DMS 273 (cell line): ENCODE measurements around the gene TMBIM4.
"Not testable (repeated sequence)": the region's sequence is repeated elsewhere in the genome, so short reads cannot be mapped to it uniquely, and the experiment has no call there.

Experiments
- DNase-seq: peaks from one replicate; lab custom pipeline; 2025; ENCODE audit not compliant: unreplicated experiment; lab: John Stamatoyannopoulos, UW

TMBIM4 gene

DNA sequence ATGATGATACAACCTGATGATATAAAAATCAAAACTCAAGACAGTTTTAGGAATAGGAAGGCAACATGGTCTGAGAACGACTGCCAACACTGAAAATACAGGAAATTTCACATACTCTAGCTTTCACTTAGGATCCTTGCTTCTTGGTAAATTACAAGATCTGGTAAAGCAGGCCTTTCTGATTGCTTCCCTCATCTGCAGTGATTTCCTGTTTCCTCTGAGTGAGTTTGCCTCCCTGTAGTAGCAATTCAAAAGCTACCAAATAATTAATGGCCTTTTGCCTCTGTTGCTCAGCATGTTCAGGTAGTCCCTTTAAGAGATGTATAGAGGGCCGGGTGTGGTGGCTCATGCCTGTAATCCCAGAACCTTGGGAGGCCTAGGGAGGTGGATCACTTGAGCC lies 17.2 kb upstream of the TMBIM4 start:
- no peak for DNase-seq

DNA sequence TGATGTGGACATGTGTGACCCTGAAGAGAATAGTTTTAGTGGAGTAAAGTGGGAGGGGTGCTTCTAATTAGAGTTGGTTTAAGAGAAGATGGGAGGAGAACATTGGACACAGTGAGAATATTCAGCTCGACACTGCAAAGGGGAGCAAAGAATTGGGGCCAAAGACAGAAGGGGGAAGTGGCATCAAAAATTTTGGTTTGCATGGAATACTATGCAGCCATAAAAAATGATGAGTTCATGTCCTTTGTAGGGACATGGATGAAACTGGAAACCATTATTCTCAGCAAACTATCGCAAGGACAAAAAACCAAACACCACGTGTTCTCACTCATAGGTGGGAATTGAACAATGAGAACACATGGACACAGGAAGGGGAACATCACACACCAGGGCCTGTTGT lies 15.0 kb upstream of the TMBIM4 start:
- DNase-seq, result not testable (repeated sequence)

DNA sequence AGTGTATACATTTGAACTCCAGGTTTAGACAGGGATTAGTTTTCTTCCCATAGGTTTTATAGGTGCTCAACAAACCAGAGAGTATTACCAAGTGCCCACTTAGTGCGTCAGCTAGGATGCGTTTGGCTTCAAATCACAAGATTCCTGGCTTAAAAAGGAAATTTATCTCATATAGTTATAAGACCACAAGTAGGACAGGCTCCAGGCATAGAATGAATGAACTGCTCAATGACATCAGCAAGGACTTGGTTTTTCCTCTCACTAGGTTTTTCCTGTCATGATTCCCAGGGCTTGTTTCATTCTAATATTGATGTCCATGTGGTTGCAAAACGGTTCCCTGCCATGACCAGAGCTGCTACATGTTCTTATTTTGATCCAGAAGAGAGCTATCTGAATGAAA lies 13.2 kb upstream of the TMBIM4 start:
- no peak for DNase-seq

DNA sequence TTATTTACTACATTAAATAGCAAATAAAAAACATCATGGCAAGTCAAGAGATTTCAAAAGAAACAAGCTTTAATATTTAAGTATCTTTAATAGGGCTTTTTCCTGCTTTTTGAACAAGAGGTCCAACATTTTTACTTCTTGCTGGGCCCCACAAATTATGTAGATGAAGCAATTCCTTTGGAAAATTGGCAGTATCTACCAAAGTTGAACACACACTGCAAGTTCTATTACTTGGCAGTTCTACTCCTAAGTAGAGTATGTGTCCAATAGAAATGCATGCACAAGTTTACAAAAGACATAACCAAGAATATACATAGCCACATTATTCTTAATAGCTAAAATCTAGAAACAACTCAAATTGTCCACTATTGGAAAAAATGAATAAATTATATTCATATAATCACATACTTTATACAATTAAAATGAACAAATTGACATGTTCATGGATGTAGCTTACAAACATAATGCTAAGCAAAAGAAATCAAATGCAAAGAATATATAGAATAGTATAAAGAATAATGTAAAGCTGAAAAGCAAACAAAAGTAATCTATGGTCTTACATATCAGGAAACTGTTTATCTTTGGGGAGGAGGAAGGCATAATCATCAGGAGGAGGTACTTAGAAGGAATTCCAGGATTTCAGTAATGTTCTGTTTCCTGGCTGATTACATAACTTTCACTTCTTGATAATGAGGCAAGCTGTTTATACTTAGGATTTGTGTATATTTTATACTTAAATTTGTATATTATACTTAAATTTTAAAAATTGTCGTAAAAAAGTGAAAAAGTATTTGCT lies 6.5 kb upstream of the TMBIM4 start:
- no peak for DNase-seq

DNA sequence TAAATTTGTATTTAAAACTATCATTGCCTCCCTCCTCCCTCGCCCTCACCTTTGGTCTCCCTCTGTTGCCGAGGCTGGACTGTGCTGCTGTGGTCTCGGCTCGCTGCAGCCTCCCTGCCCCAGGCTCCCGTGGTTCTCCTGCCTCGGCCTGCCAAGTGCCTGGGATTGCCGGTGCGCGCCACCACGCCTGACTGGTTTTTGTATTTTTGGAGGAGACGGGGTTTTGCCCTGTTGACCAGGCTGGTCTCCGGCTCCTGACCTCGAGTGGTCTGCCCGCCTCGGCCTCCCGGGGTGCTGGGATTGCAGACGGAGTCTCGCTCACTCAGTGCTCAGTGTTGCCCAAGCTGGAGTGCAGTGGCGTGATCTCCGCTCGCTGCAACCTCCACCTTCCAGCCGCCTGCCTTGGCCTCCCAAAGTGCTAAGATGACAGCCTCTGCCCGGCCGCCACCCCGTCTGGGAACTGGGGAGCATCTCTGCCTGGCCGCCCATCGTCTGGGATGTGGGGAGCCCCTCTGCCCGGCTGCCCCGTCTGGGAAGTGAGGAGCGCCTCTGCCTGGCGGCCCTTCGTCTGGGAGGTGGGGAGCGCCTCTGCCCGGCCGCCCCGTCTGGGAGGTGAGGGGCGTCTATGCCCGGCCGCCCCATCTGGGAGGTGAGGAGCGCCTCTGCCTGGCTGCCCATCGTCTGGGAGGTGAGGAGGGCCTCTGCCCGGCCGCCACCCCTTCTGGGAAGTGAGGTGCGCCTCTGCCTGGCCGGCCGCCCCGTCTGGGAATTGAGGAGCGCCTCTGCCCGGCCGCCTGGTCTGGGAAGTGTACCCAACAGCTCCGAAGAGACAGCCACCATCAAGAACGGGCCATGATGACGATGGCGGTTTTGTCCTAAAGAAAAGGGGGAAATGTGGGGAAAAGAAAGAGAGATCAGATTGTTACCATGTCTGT lies 4.9 kb upstream of the TMBIM4 start:
- not testable (repeated sequence) for DNase-seq

DNA sequence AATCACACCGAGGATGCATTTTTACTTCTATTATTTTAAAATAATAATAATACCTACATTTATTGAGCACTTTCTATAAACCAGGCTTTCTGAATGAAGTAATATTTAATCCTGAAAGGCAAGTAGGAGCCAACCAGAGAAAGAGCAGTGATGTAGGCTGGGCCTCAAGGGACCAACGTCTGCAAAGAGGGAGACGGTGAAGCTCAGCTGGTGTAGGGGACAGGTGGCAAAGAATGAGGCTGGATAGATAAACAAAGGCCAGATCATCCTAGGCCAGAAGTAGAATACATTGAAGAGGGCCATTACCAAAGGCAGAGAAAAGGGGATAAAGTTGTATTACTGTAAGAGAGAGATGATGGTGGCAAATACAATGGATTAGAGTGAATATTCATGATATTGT lies 810 bp upstream of the TMBIM4 start:
- DNase-seq, result no peak

DNA sequence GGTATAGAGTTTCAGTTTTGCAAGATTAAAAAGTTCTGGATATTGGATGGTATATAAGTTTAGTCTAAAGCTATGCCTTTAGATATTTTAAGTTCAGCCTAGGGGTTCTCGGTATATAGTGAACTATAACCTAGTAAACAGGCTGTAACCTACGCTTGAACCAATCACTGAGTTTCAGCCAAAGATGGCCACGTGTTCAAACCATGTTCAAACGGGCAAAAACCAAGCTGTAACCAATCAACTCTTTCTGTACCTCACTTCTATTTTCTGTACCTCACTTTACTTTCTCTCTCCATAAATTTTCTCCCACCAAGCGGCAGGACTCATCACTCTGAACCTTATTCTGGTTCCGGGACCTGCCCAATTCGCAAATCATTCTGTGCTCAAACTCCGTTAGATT lies 1.4 kb downstream of the TMBIM4 start:
- DNase-seq, result peak; percentile 6

DNA sequence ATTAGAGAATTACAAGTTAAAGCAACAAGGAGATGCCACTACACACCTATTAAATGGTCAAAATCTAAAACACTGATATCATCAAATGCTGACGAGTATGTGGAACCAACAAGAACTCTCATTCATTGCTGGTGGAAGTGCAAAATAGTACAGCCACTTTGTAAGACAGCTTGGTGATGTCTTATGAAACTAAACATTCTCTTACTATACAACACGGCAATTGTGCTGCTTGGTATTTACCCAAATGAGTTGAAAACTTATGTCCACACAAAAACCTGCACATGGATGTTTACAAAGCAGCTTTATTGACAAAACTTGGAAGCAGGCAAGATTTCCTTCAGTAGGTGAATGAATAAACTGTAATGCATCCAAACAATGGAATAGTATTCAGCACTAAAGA lies 3.2 kb downstream of the TMBIM4 start:
- no peak for DNase-seq

DNA sequence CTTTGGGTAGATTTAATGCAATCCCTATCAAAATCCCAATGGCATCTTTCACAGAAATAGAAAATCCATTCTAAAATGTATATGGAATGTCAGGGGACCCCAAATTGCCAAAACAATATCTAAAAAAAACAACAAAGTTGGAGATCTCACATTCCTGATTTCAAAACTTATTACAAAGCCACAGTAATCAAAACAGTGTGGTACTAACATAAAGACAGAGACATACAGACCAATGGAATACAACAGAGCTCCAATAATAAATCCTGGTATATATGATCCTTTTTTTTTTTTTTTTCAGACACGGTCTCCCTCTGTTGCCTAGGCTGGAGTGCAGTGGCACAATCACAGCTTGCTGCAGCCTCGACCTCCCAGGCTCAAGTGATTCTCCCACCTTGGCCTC lies 4.7 kb downstream of the TMBIM4 start:
- DNase-seq, result no peak

DNA sequence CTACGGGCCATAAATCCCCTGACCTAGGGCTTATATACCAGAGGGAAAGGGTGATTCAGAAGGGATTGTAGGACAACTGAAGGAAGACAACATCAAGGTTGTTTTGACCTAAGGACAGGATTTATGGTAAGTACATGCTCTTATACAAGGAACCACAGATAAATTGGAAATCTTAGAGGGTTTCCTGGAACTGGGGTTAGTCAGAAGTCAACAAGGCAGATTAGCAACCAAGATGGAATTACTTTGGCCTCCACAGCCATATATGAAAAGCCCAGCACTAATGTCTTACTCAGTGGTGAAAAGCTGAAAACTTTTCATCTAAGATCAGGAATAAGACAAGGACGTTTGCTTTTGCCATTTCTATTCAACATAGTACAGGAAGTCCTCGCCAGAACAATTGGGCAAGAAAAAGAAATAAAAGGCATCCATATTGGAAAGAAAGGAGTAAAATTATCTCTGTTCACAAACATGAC lies 5.4 kb downstream of the TMBIM4 start:
- DNase-seq, result no peak

DNA sequence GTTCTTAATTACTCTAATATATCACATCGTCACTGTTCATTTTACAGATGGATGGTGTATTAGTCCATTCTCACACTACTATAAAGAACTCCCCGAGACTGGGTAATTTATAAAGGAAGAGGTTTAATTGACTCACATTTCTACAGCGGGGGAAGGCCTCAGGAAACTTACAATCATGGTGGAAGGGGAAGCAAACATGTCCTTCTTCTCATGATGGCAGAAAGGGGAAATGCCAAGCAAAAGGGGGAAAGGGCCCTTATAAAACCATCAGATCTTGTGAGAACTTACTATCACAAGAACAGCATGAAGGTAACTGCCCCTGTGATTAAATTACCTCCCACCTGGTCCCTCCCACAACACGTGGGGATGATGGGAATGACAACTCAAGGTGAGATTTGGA lies 6.5 kb downstream of the TMBIM4 start:
- no peak for DNase-seq

DNA sequence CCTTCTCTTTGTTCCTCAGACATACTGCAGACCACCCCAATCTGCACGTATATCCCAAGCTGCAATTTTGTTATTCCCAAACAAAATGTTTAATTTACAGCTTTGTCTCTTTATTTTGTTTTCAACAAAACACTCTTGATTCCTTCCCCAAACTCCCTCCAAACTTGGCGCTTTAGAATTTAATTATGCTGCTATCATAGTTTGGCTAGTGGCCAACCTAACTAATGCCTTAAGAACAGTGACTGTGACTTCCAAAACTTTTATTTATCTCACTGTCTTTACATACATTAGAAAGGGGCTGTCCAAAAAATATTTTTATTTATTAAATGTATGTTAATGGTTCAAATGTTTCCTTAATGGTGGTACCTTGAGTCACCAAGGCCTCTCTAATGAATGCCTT lies 7.1 kb downstream of the TMBIM4 start:
- DNase-seq, result peak; percentile 18

DNA sequence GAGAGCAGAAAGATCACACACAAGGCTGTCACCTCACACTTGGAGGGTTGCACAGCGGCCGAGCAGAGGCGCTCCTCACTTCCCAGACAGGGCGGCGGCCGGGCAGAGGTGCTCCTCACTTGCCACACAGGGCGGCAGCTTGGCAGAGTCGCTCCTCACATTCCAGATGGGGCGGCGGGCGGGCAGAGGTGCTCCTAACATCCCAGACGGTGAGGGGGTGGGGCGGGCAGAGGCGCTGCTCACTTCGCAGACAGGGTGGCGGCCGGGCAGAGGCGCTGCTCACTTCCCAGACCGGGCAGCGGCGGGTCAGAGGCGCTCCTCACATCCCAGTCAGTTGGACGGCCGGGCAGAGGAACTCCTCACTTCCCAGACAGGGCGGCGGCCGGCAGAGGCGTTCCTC lies 9.1 kb downstream of the TMBIM4 start:
- no peak for DNase-seq

DNA sequence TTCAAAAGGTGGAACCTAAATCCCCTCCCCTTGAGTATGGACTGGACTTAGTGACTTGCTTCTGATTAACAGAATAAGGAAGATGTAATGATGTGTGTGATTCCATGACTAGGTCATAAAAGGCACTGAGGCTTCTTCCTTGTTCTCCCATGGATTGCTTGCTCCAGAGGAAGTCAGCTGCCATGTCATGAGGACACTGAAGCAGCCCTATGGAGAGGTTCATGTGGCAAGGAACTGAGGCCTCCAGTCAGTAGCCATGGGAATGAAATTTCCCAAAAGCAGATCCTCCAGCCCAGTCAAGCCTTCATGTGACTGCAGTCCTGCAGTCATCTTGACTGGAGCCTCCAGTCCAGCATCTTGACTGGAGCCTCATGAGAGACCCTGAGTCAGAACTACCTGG lies 10.7 kb downstream of the TMBIM4 start:
- DNase-seq, result no peak

DNA sequence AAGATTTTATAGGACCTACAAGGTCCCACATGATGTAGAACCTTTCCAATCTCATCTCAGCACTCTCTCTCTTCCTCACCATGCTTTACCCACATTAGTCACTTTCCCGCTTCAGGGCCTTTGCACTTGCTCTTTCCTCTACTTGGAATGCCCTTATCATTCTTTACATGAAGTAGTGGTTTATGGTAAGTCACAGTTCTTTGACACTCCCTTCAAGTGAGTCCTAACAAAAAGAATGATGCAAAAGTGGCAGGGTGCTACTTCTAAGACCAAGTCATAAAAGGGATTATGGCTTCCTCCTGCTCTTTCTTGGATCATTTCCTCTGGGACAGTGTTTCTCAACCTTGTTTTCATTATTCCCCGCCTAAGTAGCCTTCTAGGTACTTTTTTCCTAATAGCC lies 13.1 kb downstream of the TMBIM4 start:
- no peak for DNase-seq

DNA sequence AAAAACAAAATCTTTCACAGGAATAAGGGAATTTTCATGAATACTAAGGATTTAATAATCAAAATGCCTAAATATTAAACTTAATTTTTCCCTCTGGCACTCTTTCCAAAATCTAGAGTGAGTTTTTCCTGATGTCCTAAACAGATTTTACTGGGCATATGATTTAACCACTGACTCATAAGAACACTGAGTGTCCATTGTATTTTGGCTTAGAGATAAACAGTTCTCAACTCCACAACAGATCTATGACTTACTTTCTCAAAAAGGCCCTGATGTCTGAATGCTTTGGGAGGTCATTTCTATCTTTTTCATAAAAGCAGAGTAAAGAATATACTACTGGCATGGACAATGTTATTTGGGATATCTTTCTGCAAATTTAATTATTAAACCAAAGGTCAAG lies 15.0 kb downstream of the TMBIM4 start:
- DNase-seq, result no peak

DNA sequence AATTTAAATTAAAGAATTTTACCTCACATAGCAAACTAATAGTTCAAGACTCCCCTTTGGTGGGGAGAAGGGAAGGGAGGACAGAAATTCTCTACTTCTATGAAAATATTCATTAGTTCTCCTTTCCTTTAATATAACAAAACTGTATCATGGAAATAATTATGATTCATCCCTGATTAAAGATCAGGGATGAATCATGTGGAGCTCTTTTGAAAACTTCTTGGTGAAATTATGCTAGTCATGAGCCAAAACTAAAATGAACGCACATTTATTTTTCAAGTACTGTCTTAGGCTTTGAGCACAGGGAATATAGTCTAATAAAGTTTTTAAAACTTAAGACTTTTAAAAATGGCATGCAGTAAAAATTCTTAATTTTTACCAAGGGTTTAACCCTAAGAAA lies 17.1 kb downstream of the TMBIM4 start:
- no peak for DNase-seq

DNA sequence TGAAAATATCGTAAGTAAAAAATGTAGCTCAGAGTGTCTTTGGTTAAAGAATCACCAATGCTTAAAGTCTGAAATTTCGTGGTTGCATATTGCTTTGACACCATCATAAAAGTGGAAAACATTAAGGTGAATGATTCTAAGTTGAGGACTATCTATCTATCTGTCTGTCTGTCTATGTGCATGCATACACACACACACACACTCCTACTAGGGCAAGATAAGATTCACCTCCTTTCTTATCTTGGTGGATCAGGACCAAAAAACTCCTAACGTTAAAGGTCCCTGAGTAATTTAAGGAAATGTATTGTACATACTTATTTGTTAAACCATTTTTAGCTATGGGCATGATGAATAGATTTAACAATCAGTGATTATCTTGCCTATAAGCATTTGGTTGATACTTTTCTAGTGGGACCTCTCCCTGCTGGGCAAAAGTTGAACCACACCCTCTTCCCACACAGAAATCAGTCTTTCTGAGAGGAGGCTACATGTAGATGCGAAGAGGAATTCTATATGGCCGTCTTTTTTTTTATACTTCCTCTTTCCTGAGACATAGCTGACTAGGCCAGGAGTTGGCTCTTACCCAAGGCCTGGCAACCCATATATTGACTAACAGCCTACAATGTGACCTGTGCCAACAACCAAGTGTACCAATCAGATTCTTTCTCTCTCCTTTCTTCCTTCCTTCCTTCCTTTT lies 19.9 kb downstream of the TMBIM4 start:
- DNase-seq, result no peak

DNA sequence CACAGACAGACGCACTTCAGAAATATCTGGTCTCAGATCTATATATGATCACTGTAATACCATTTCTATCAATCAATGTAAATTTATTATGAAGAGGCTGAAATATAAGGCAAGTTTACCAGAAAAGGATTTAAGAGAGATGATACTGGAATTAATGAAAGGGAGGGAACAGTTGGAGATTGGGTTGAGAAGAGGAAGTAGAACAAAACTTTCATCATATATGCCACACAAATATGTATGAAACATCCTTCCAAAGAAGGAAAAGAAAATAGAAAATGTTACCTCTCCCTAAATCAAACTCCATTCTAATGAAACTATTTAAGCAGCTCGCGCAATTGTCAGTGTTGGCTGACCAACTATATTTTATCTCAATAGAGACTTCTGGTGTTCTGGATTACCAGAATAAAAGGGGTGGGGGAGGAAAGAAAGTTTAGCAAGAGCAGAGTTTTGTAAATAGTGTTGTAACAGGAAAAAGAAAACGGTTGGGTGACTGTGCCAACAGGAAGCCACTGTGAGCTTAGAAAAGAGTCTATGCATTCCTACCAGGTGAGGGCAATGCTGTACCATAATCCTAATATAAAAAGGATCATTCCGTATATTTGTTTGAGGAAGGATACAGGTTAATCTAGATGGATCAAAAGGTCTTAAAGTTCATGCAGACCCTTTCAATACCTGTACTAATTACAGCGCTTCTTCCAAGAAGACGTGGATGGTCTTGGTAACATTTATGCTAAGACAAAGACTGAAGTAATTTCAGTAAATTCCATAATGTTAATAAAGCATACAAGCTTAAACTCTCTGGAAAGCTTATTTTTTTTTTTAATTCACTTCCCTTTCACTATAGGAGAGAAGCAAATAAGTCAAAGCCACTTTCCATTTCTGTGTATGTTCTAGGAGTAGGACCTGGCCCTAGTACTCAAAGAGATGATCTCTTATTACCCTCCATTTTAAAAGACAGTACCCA lies 24.7 kb downstream of the TMBIM4 start:
- peak; percentile 40 for DNase-seq

DNA sequence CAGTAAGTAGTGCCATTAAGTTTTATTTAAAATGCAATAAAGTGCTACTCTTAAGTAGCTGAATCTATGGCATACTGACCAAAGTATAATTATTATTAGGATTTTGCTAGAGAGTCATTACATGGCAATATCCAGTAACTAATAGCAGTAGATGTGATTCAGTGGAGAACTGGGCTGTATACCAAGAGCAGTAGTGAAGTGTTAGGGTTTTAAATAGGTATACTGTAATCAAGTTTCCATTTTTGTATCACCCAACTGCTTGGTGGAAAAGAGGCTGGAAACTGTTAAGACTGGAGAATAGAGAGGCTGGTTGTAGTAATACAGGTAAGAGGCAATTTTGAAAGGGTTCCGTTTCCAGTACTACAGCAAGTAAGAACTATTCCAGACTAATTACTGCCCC lies 25.9 kb downstream of the TMBIM4 start:
- DNase-seq, result no peak
